Measurements from ENCODE around the gene NDC80. TPM values are rescaled to one million over a fixed set of nuclear protein-coding genes. Genes with fewer than 3 reads are reported as not detected.

NDC80 gene
- total RNA-seq, 1 donor from 2014 or later = 3.9 TPM

- Histone ChIP-seq H3K4me3 (no peak overlapping the region), H3K27me3 (no peaks in the 10 kb centered on the region), H3K27ac (no peak overlapping the region), H3K36me3 (no peaks in the 10 kb centered on the region), H3K4me1 (peaks cover 11% of the 10 kb centered on the region), H3K9me3 (no peaks in the 10 kb centered on the region)
- no peak for DNase-seq (ENCODE audit: extremely low spot score in 2 of 2)
- intact Hi-C loops (cut with DNase I) = no loop called here
- no peak for TF ChIP-seq CTCF (IDR thresholded peaks at IDR 0.05)
- no peak for TF ChIP-seq POLR2A (IDR thresholded peaks at IDR 0.05)
- TF ChIP-seq POLR2AphosphoS5 (IDR thresholded peaks at IDR 0.05; ENCODE audit: insufficient read depth in 1 of 2, low read depth in 1 of 2) = no peak
These were observed 39.2 kb downstream of the NDC80 start for GRCh38 chr18:2610549-2610948.

GRCh38 chr18:2612996-2613395, 41.6 kb downstream of the NDC80 start:
- no peak overlapping the region for H3K27ac ChIP-seq
- H3K27me3 ChIP-seq = no peaks in the 10 kb centered on the region
- H3K4me1 ChIP-seq = no peaks in the 10 kb centered on the region
- no peak overlapping the region for H3K4me3 ChIP-seq
- no peaks in the 10 kb centered on the region for H3K36me3 ChIP-seq
- intact Hi-C loops (cut with DNase I) = no loop called here
- no peak for DNase-seq (ENCODE audit: extremely low spot score in 2 of 2)
- TF ChIP-seq POLR2A (IDR thresholded peaks at IDR 0.05) (no peak), POLR2AphosphoS5 (IDR thresholded peaks at IDR 0.05; ENCODE audit: insufficient read depth in 1 of 2, low read depth in 1 of 2) (no peak), CTCF (IDR thresholded peaks at IDR 0.05) (no peak)
- H3K9me3 ChIP-seq = no peaks in the 10 kb centered on the region

GRCh38 chr18:2617401-2617998, 46.1 kb downstream of the NDC80 start:
- no peaks in the 10 kb centered on the region for H3K4me1 ChIP-seq
- intact Hi-C loops (cut with DNase I) = no loop called here
- H3K9me3 ChIP-seq = no peaks in the 10 kb centered on the region
- TF ChIP-seq POLR2A (IDR thresholded peaks at IDR 0.05) (no peak), CTCF (IDR thresholded peaks at IDR 0.05) (no peak), POLR2AphosphoS5 (IDR thresholded peaks at IDR 0.05; ENCODE audit: insufficient read depth in 1 of 2, low read depth in 1 of 2) (no peak)
- no peak overlapping the region for H3K4me3 ChIP-seq
- DNase-seq (ENCODE audit: extremely low spot score in 2 of 2) = no peak
- H3K27me3 ChIP-seq = no peaks in the 10 kb centered on the region
- no peak overlapping the region for H3K27ac ChIP-seq
- H3K36me3 ChIP-seq = no peaks in the 10 kb centered on the region

GRCh38 chr18:2618009-2618408, 46.7 kb downstream of the NDC80 start:
- Histone ChIP-seq H3K4me1 (no peaks in the 10 kb centered on the region), H3K27me3 (no peaks in the 10 kb centered on the region), H3K27ac (no peak overlapping the region), H3K4me3 (no peak overlapping the region), H3K36me3 (no peaks in the 10 kb centered on the region), H3K9me3 (no peaks in the 10 kb centered on the region)
- no peak for DNase-seq (ENCODE audit: extremely low spot score in 2 of 2)
- intact Hi-C loops (cut with DNase I) = no loop called here
- no peak for TF ChIP-seq POLR2AphosphoS5 (IDR thresholded peaks at IDR 0.05; ENCODE audit: insufficient read depth in 1 of 2, low read depth in 1 of 2)
- TF ChIP-seq POLR2A (IDR thresholded peaks at IDR 0.05) = no peak
- no peak for TF ChIP-seq CTCF (IDR thresholded peaks at IDR 0.05)

GRCh38 chr18:2625217-2625616, 53.9 kb downstream of the NDC80 start:
- H3K36me3 ChIP-seq = no peaks in the 10 kb centered on the region
- no peak for DNase-seq (ENCODE audit: extremely low spot score in 2 of 2)
- H3K9me3 ChIP-seq = no peaks in the 10 kb centered on the region
- H3K4me1 ChIP-seq = no peaks in the 10 kb centered on the region
- intact Hi-C loops (cut with DNase I) = no loop called here
- H3K27ac ChIP-seq = no peak overlapping the region
- TF ChIP-seq POLR2A (IDR thresholded peaks at IDR 0.05) (no peak), POLR2AphosphoS5 (IDR thresholded peaks at IDR 0.05; ENCODE audit: insufficient read depth in 1 of 2, low read depth in 1 of 2) (no peak), CTCF (IDR thresholded peaks at IDR 0.05) (no peak)
- H3K4me3 ChIP-seq = no peak overlapping the region
- no peaks in the 10 kb centered on the region for H3K27me3 ChIP-seq

Measured in vagina (tissue), 2 donors.